BJ (cell line): Measurements from ENCODE around the gene RAB20. TPM values are rescaled to one million over a fixed set of nuclear protein-coding genes. Genes with fewer than 3 reads are reported as not detected.

Experiments
- CTCF ChIA-PET: fragments of 350-600 bp; formaldehyde crosslinking; extraction: SDS; loops from one replicate; lab custom pipeline; 2021; ENCODE audit warnings: antibody characterized with exemption, inconsistent platforms; lab: Yijun Ruan, JAX
- POLR2A ChIA-PET: fragments of 300-600 bp; sonication (Branson Sonifier 250); formaldehyde crosslinking; extraction: SDS; loops from one replicate; lab custom pipeline; 2021; ENCODE audit warnings: antibody characterized with exemption; lab: Charles Lee
- DNase-seq: peaks from one replicate; pipeline ENCODE4 v3.0.0-alpha.2; 2011; ENCODE audit warnings: low read depth
- H3K27me3 ChIP-seq: 2 replicates; pipeline ENCODE4 v1.6.0; 2011; ENCODE audit warnings: low read length; ENCODE audit not compliant: control insufficient read depth, insufficient read depth
- H3K36me3 ChIP-seq: 2 replicates; pipeline ENCODE4 v1.5.1; 2011; ENCODE audit warnings: low read length; ENCODE audit not compliant: control insufficient read depth, insufficient read depth
- H3K4me3 ChIP-seq: 2 replicates; pipeline ENCODE4 v1.5.1; 2011; ENCODE audit warnings: low read depth, mild to moderate bottlenecking, control low read depth, low read length
- CTCF ChIP-seq: IDR thresholded peaks from 2 replicates; pipeline ENCODE4 v1.5.1; 2011; ENCODE audit warnings: low read depth, mild to moderate bottlenecking, control low read depth, inconsistent platforms, low read length, moderate library complexity; ENCODE audit not compliant: insufficient read depth
- polyA plus RNA-seq: library from polyadenylated mRNA; depleted of rRNA; stranded (reverse); fragments of >200 nt; gene quantifications from 2 replicates; pipeline ENCODE4 v1.2.3, GENCODE V29; 2011

The RAB20 gene
- polyA plus RNA-seq, 1 experiment, result 4.9 TPM

- ChIA-PET POLR2A (interaction anchor here (0.6 to 1.2 kb wide), 3 partner anchors 121 to 250 kb away, joined by 3 to 4 read pairs (median 3); no protein-coding TSS in a partner anchor), CTCF (no interaction called here)
- Histone ChIP-seq H3K4me3 (peak overlapping the region; percentile 87), H3K27me3 (peaks cover 6% of the 10 kb centered on the region; the same call in 1 of the 2 replicates), H3K36me3 (no peaks in the 10 kb centered on the region)
- TF ChIP-seq CTCF, result no peak
- no peak for DNase-seq
Measured at GRCh38 chr13:110562696-110563462, 1.4 kb upstream of the RAB20 start.

GRCh38 chr13:110562036-110562597, 595 bp upstream of the RAB20 start:
- no peak for DNase-seq
- CTCF ChIA-PET, result no interaction called here
- TF ChIP-seq CTCF, result no peak
- Histone ChIP-seq H3K4me3 (peak overlapping the region; percentile 87), H3K27me3 (peaks cover 6% of the 10 kb centered on the region; the same call in 1 of the 2 replicates), H3K36me3 (peaks cover 2% of the 10 kb centered on the region; the same call in 1 of the 2 replicates)
- POLR2A ChIA-PET, result interaction anchor here (0.6 to 1.2 kb wide), 4 partner anchors 120 to 250 kb away, joined by 3 to 4 read pairs (median 3); no protein-coding TSS in a partner anchor

GRCh38 chr13:110560601-110561343, 750 bp downstream of the RAB20 start:
- ChIA-PET CTCF (interaction anchor here (1.0 to 1.7 kb wide), 2 partner anchors 49 to 339 kb away, joined by 3 to 5 read pairs; no protein-coding TSS in a partner anchor), POLR2A (no interaction called here)
- DNase-seq, result no peak
- Histone ChIP-seq H3K27me3 (peaks cover 4% of the 10 kb centered on the region; the same call in 1 of the 2 replicates), H3K36me3 (peaks cover 2% of the 10 kb centered on the region; the same call in 1 of the 2 replicates), H3K4me3 (peak overlapping the region; percentile 87)
- TF ChIP-seq CTCF, result no peak

- TF ChIP-seq CTCF, result no peak
- CTCF ChIA-PET, result interaction anchor here (1.7 kb wide), 1 partner anchor 338 kb away, joined by 5 read pairs; no protein-coding TSS in a partner anchor
Measured at GRCh38 chr13:110559986-110560385, 1.5 kb downstream of the RAB20 start.

More at GRCh38 chr13:110559986-110560385, 1.5 kb downstream of the RAB20 start:
- peaks cover 4% of the 10 kb centered on the region; the same call in 1 of the 2 replicates for H3K27me3 ChIP-seq
- POLR2A ChIA-PET, result no interaction called here
- H3K4me3 ChIP-seq, result peak overlapping the region; percentile 18; the same call in 1 of the 2 replicates
- DNase-seq, result no peak
- H3K36me3 ChIP-seq, result peaks cover 2% of the 10 kb centered on the region; the same call in 1 of the 2 replicates
